Measurements from ENCODE around the gene PPP1R12A. TPM values are rescaled to one million over a fixed set of nuclear protein-coding genes. Genes with fewer than 3 reads are reported as not detected.

Gene PPP1R12A
- total RNA-seq, 2 experiments from 2014 or later, result 86.5 to 90.8 TPM

DNA sequence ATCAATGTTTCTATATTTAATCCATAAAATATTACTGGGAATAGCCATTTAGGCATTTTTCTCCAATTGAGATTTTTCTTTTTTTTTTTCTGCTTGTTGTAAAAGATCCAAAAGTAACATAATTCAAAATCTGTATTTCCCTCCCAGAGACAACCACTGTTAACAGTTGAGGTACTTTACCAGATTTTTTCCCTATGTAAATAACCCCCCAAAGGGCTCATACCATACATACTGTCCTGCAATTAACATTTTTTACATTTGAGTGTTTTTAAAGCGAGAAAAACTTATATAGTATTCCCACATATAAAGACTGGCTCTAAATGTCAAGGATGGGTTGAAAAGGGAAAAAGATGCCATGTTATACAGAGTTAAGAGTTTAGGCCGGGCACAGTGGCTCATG, 18.1 kb downstream of the PPP1R12A start:
- ChIA-PET POLR2A (interaction anchor here (0.7 kb wide), 1 partner anchor 18 kb away, joined by 3 read pairs; the partner anchor contains the start of gene PPP1R12A), CTCF (no interaction called here)
- H3K4me1 Mint-ChIP-seq (ENCODE audit: low read depth), result peaks cover 22% of the 10 kb centered on the region
- no peaks in the 10 kb centered on the region for H3K27me3 Mint-ChIP-seq (ENCODE audit: low read depth)
- no peaks in the 10 kb centered on the region for H3K9me3 Mint-ChIP-seq (ENCODE audit: insufficient read depth)
- peaks cover 11% of the 10 kb centered on the region for H3K36me3 Mint-ChIP-seq (ENCODE audit: low read depth)
- no peak for DNase-seq
- ATAC-seq, result no peak
- no peak overlapping the region for H3K27ac Mint-ChIP-seq
- no peak overlapping the region for H3K4me3 Mint-ChIP-seq

- Mint-ChIP-seq H3K27me3 (ENCODE audit: low read depth) (no peaks in the 10 kb centered on the region), H3K36me3 (ENCODE audit: low read depth) (no peaks in the 10 kb centered on the region), H3K27ac (no peak overlapping the region), H3K9me3 (ENCODE audit: insufficient read depth) (no peaks in the 10 kb centered on the region), H3K4me3 (no peak overlapping the region), H3K4me1 (ENCODE audit: low read depth) (peaks cover 15% of the 10 kb centered on the region)
- ATAC-seq, result no peak
- POLR2A ChIA-PET, result interaction anchor here (1.1 kb wide), 1 partner anchor 52 kb away, joined by 3 read pairs; no protein-coding TSS in a partner anchor
- DNase-seq, result no peak
- CTCF ChIA-PET, result no interaction called here
These were observed 22.8 kb downstream of the PPP1R12A start for GRCh38 chr12:79911889-79912656.

GRCh38 chr12:79908366-79908765, 26.5 kb downstream of the PPP1R12A start:
- Mint-ChIP-seq H3K27me3 (ENCODE audit: low read depth) (no peaks in the 10 kb centered on the region), H3K27ac (no peak overlapping the region), H3K9me3 (ENCODE audit: insufficient read depth) (no peaks in the 10 kb centered on the region), H3K4me3 (no peak overlapping the region), H3K4me1 (ENCODE audit: low read depth) (peaks cover 4% of the 10 kb centered on the region), H3K36me3 (ENCODE audit: low read depth) (peaks cover 2% of the 10 kb centered on the region)
- POLR2A ChIA-PET, result no interaction called here
- ATAC-seq (no peak), DNase-seq (no peak)
- CTCF ChIA-PET, result interaction anchor here (1.7 kb wide), 1 partner anchor 22 kb away, joined by 5 read pairs; no protein-coding TSS in a partner anchor

DNA sequence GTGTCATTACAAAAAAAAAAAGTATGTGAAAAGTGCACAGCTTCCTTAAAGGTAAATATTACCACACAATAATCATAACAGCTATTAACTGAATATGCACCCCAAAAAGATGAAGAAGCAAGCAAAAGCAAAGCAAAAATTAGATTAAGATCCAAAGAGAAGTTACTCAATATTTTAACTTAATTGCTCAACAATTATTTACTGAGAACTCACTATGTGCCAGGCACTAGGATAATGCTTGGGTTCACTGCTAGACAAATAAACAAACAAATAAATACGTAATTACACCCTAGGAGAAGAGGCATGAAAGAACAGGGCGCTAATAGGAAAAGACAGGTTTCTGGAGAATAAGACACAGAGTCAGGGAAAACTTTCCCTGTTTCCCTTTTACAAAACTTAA, 33.4 kb downstream of the PPP1R12A start:
- no peaks in the 10 kb centered on the region for H3K27me3 Mint-ChIP-seq (ENCODE audit: low read depth)
- H3K9me3 Mint-ChIP-seq (ENCODE audit: insufficient read depth), result no peaks in the 10 kb centered on the region
- no peak overlapping the region for H3K27ac Mint-ChIP-seq
- ChIA-PET POLR2A (no interaction called here), CTCF (interaction anchor here (0.6 to 1.1 kb wide), 2 partner anchors 93 to 285 kb away, joined by 3 to 4 read pairs; no protein-coding TSS in a partner anchor)
- ATAC-seq, result no peak
- H3K36me3 Mint-ChIP-seq (ENCODE audit: low read depth), result peaks cover 12% of the 10 kb centered on the region
- DNase-seq, result no peak
- no peak overlapping the region for H3K4me3 Mint-ChIP-seq
- H3K4me1 Mint-ChIP-seq (ENCODE audit: low read depth), result peaks cover 12% of the 10 kb centered on the region

GRCh38 chr12:79900951-79901350, 33.9 kb downstream of the PPP1R12A start:
- Mint-ChIP-seq H3K4me3 (no peak overlapping the region), H3K9me3 (ENCODE audit: insufficient read depth) (no peaks in the 10 kb centered on the region), H3K27ac (no peak overlapping the region), H3K36me3 (ENCODE audit: low read depth) (peaks cover 12% of the 10 kb centered on the region), H3K4me1 (ENCODE audit: low read depth) (peaks cover 12% of the 10 kb centered on the region), H3K27me3 (ENCODE audit: low read depth) (no peaks in the 10 kb centered on the region)
- ChIA-PET CTCF (interaction anchor here (1.1 kb wide), 1 partner anchor 286 kb away, joined by 4 read pairs; no protein-coding TSS in a partner anchor), POLR2A (no interaction called here)
- DNase-seq, result no peak
- ATAC-seq, result no peak

- ChIA-PET POLR2A (interaction anchor here (0.5 kb wide), 1 partner anchor 8 kb away, joined by 3 read pairs; no protein-coding TSS in a partner anchor), CTCF (no interaction called here)
- H3K36me3 Mint-ChIP-seq (ENCODE audit: low read depth), result peaks cover 12% of the 10 kb centered on the region
- DNase-seq (no peak), ATAC-seq (no peak)
- peaks cover 16% of the 10 kb centered on the region for H3K4me1 Mint-ChIP-seq (ENCODE audit: low read depth)
- no peaks in the 10 kb centered on the region for H3K27me3 Mint-ChIP-seq (ENCODE audit: low read depth)
- H3K9me3 Mint-ChIP-seq (ENCODE audit: insufficient read depth), result no peaks in the 10 kb centered on the region
- H3K4me3 Mint-ChIP-seq, result no peak overlapping the region
- no peak overlapping the region for H3K27ac Mint-ChIP-seq
These were observed 34.7 kb downstream of the PPP1R12A start for GRCh38 chr12:79900199-79900598.

GRCh38 chr12:79897617-79898016, 37.3 kb downstream of the PPP1R12A start:
- POLR2A ChIA-PET, result no interaction called here

DNA sequence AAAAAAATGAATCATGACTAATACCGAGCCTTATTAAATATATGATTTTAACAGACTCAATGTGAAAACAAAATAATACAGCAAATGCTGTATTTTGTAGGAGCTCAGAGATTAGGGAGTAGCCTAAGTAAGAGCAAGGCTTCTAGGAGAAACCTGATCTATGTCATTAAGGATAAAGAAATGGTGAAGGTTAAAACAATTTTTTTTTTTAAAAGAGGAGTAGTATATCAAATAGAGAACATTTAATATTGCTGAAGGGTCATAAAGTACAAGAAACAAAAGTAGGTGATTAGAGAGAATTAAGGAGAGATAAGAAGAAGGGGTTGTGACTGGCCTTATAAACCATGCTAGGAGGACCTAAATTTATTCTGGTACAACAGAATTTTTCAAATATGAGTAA, 39.1 kb downstream of the PPP1R12A start:
- Mint-ChIP-seq H3K27me3 (ENCODE audit: low read depth) (no peaks in the 10 kb centered on the region), H3K9me3 (ENCODE audit: insufficient read depth) (no peaks in the 10 kb centered on the region), H3K4me3 (no peak overlapping the region), H3K27ac (no peak overlapping the region), H3K36me3 (ENCODE audit: low read depth) (peaks cover 19% of the 10 kb centered on the region), H3K4me1 (ENCODE audit: low read depth) (peaks cover 21% of the 10 kb centered on the region)
- POLR2A ChIA-PET, result interaction anchor here (0.7 kb wide), 1 partner anchor 39 kb away, joined by 3 read pairs; no protein-coding TSS in a partner anchor
- DNase-seq, result no peak
- CTCF ChIA-PET, result no interaction called here
- no peak for ATAC-seq

More at GRCh38 chr12:79897617-79898016, 37.3 kb downstream of the PPP1R12A start:
- H3K9me3 Mint-ChIP-seq (ENCODE audit: insufficient read depth), result no peaks in the 10 kb centered on the region
- H3K27me3 Mint-ChIP-seq (ENCODE audit: low read depth), result no peaks in the 10 kb centered on the region
- CTCF ChIA-PET, result no interaction called here
- DNase-seq, result no peak
- no peak overlapping the region for H3K4me3 Mint-ChIP-seq
- peaks cover 19% of the 10 kb centered on the region for H3K4me1 Mint-ChIP-seq (ENCODE audit: low read depth)
- no peak overlapping the region for H3K27ac Mint-ChIP-seq
- peaks cover 14% of the 10 kb centered on the region for H3K36me3 Mint-ChIP-seq (ENCODE audit: low read depth)
- ATAC-seq, result no peak

DNA sequence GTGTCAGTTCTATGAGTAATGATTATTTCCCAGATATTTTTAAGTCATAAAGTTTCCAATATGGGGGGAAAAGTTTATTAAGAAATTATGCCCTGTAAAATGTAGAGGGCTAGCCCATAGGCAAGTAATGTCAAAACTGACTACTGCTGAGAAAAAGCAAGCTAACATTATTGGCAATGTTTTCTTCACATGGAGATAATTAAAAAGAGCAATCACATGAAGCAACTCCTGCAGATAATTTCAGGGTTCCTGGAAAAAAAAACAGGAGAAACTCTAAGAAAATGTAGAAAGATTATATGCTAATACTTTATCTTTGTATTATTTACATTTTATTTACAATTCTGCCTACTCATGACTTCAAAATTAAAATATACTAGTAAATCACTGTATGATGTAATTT, 39.8 kb downstream of the PPP1R12A start:
- peaks cover 21% of the 10 kb centered on the region for H3K4me1 Mint-ChIP-seq (ENCODE audit: low read depth)
- H3K4me3 Mint-ChIP-seq, result no peak overlapping the region
- ATAC-seq (no peak), DNase-seq (no peak)
- POLR2A ChIA-PET, result interaction anchor here (0.7 kb wide), 1 partner anchor 39 kb away, joined by 3 read pairs; no protein-coding TSS in a partner anchor
- H3K9me3 Mint-ChIP-seq (ENCODE audit: insufficient read depth), result no peaks in the 10 kb centered on the region
- no peaks in the 10 kb centered on the region for H3K27me3 Mint-ChIP-seq (ENCODE audit: low read depth)
- H3K36me3 Mint-ChIP-seq (ENCODE audit: low read depth), result peaks cover 18% of the 10 kb centered on the region
- CTCF ChIA-PET, result no interaction called here
- H3K27ac Mint-ChIP-seq, result no peak overlapping the region

DNA sequence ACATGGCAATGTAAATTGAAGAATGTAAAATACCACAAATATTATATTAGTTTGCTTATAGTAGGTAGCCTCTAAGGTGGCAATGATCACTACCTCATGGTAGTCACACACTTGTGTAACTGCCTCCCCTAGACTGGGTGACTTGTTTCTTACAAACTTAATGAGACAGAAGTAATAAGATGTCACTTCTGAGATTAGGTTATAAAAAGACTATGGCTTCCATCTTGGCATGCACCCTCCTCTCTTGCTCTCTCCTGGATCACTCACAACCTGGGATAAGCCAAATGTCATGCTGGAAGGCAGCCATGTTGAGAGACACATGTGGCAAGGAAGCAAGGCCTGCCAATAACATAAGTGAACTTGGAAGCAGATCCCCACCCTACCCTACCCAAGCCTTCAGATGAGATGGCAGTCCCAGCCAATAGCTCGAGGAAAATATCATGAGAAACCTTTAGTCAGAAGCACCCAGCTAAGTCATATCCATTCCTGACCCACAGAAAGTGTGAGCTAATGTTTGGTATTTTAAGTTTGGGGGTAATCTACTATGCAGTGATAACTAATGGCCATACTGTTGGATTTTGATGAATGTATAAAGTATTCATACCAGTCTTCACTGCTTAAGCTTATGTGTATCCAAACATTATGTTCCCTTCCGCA, 43.3 kb downstream of the PPP1R12A start:
- no peak overlapping the region for H3K27ac Mint-ChIP-seq
- no peaks in the 10 kb centered on the region for H3K9me3 Mint-ChIP-seq (ENCODE audit: insufficient read depth)
- DNase-seq, result no peak
- POLR2A ChIA-PET, result no interaction called here
- peaks cover 20% of the 10 kb centered on the region for H3K4me1 Mint-ChIP-seq (ENCODE audit: low read depth)
- ATAC-seq, result no peak
- H3K36me3 Mint-ChIP-seq (ENCODE audit: low read depth), result peaks cover 16% of the 10 kb centered on the region
- H3K27me3 Mint-ChIP-seq (ENCODE audit: low read depth), result no peaks in the 10 kb centered on the region
- no peak overlapping the region for H3K4me3 Mint-ChIP-seq
- CTCF ChIA-PET, result interaction anchor here (1.1 kb wide), 1 partner anchor 13 kb away, joined by 3 read pairs; no protein-coding TSS in a partner anchor

DNA sequence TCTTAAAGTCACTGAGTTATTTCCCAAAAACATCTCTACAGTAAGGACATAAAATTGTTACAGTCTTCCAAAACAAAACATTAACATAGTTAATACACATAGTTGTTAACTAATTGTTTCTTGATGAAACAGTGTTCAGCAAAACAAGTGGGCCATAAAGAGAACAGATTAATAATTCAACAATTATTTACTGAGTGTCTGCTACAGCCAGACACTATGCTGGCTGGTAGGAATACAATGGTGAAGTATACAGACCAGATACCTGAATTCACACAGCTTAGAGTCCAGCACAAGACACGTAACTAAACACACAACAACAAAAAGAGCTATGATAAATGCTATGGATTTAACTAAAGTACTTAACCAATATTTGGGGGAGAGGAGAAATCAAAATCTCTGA, 47.0 kb downstream of the PPP1R12A start:
- ATAC-seq (no peak), DNase-seq (no peak)
- no peaks in the 10 kb centered on the region for H3K9me3 Mint-ChIP-seq (ENCODE audit: insufficient read depth)
- CTCF ChIA-PET, result interaction anchor here (1.0 to 3.0 kb wide), 6 partner anchors 12 to 307 kb away, joined by 3 to 20 read pairs (median 5); no protein-coding TSS in a partner anchor
- POLR2A ChIA-PET, result no interaction called here
- H3K4me1 Mint-ChIP-seq (ENCODE audit: low read depth), result peaks cover 24% of the 10 kb centered on the region
- H3K27ac Mint-ChIP-seq, result no peak overlapping the region
- H3K27me3 Mint-ChIP-seq (ENCODE audit: low read depth), result no peaks in the 10 kb centered on the region
- H3K36me3 Mint-ChIP-seq (ENCODE audit: low read depth), result peaks cover 8% of the 10 kb centered on the region
- H3K4me3 Mint-ChIP-seq, result no peak overlapping the region

All from activated CD8-positive, alpha-beta T cell treated with anti-CD3 and anti-CD28 coated beads, Interleukin-2, amount 10 ng/mL, durations not matched to agents 7 days and 5 days (primary cell).